Retinal pigment epithelial cell (primary cell): ENCODE data around the gene ZNF836.

Experiments used
- DNase-seq: peaks from one replicate; pipeline ENCODE4 v3.0.0-alpha.2; 2010; ENCODE audit warnings: low read depth
- H3K4me3 ChIP-seq: 2 replicates; pipeline ENCODE4 v1.5.1; 2011; ENCODE audit warnings: mild to moderate bottlenecking, low read length, control low read depth, moderate library complexity
- CTCF ChIP-seq: conservative IDR thresholded peaks from 2 replicates; pipeline ENCODE4 v1.5.1; 2011; ENCODE audit warnings: low read depth, low read length, control low read depth, inconsistent platforms

Gene ZNF836

GRCh38 chr19:52197964-52198363 lies 26.5 kb upstream of the ZNF836 start:
- no peak overlapping the region for H3K4me3 ChIP-seq
- no peak for TF ChIP-seq CTCF
- DNase-seq = no peak

DNA sequence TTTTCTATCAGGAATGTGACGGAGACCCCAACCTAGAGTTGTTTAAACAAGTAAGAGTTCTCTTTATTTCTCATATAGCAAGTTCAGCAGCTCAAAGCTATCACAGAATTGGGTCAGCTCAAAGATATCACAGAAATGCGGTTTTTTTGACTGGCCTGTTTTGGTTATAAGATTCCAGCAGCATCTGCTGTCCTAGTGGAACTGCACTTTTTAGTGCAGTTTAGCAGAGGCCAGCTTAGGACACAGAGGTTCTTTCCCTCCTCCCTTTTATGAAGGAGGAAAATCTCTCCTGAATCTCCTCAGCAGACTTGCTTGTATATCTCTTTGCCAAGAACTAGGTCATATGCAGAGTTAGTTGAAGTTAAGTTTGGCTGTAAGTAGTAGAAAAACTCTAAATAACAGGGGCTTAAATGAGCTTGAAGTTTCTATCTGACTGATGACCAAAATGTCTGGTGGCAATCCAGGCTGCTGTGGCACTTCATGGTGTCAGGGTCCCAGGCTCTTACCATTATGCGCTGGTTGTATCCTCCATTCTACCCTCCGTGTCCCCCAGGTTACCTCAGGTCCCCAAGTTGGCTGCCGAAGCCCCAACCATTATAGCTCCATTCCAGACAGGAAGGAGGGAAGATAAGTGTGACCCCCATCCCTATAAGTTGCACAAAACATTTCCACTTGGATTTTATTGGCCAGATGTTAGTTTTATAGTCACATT lies 25.0 kb upstream of the ZNF836 start:
- no peak for TF ChIP-seq CTCF
- no peak for DNase-seq
- H3K4me3 ChIP-seq = no peak overlapping the region

DNA sequence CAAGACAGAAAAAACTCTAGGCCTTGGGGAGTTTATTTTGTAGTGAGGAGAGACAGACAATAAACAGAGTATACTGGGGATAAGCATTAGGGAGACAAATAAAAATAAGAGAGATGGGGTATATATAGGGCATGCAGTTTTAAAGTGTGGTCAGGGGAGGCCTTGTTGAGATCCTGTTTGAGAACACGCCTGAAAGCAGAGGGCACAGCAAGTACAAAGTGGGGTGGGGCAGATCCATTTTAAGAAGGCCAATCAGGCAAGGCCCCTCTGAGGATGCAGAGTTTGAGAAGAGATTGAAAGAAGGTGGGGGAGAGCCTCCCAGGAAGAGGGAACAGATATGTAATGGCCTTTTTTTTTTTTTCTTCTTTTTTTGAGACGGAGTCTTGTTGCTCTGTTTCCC lies 20.5 kb upstream of the ZNF836 start:
- TF ChIP-seq CTCF = no peak
- DNase-seq = no peak
- H3K4me3 ChIP-seq = peak overlapping the region; percentile 93

DNA sequence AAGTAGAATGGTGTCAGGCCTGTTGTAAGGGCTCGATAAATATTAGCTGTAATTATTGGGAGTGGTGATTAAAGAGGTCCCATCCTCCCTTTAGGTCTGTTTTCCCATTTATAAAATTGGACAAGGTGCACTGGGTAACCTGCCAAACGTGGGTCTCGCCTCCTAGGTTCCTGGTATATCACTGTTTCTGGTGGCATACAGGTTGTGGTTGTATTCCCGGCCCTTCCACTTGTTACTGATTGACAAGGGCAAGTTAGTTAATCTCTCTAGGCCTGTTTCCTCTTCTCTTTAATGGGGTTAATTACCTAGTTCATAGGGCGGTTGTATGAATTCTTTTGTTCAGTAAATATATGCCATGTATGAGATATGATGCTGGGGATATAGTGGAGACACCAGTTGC lies 20.0 kb upstream of the ZNF836 start:
- DNase-seq = no peak
- no peak for TF ChIP-seq CTCF
- H3K4me3 ChIP-seq = peak overlapping the region; percentile 93

GRCh38 chr19:52190487-52191293 lies 19.3 kb upstream of the ZNF836 start:
- no peak for TF ChIP-seq CTCF
- H3K4me3 ChIP-seq = peak overlapping the region; percentile 93
- DNase-seq = no peak

GRCh38 chr19:52189735-52190486 lies 18.5 kb upstream of the ZNF836 start, which contains the start of gene PPP2R1A:
PPP2R1A (plus strand) TSS chr19:52190052; CDS start chr19:52190097, 45 bp downstream.
- DNase-seq = peak; percentile 100
- peak within 1 kb of the TSS; percentile 93 for H3K4me3 ChIP-seq
- no peak for TF ChIP-seq CTCF
